CD4-positive, alpha-beta T cell (primary cell): ENCODE data around the gene PDE8A. TPM values are rescaled to one million over a fixed set of nuclear protein-coding genes. Genes with fewer than 3 reads are reported as not detected.

ENCODE experiments used
- ATAC-seq: fragments of 200-7000 bp; cut with Tn5 transposase; one replicate; pipeline ENCODE4 v1.10.0; 2022; ENCODE audit warnings: mild to moderate bottlenecking; ENCODE audit not compliant: poor library complexity
- CTCF ChIA-PET: fragments of 350-600 bp; sonication (Branson Sonifier 250); formaldehyde crosslinking; loops from one replicate; lab custom pipeline; 2021; ENCODE audit warnings: antibody characterized with exemption, inconsistent platforms; lab: Charles Lee
- POLR2A ChIA-PET: fragments of 350-600 bp; sonication (Branson Sonifier 250); formaldehyde crosslinking; loops from one replicate; lab custom pipeline; 2021; ENCODE audit warnings: antibody characterized with exemption, inconsistent platforms; lab: Charles Lee
- DNase-seq, 14 experiments: peaks; one replicate each; pipeline ENCODE4 v3.0.0-alpha.2; 2013 to 2020; ENCODE audit warnings: mixed read lengths in 2 of 14
- H3K27ac ChIP-seq, 2 donors: one replicate each; pipeline versions ENCODE4 v1.5.1 to v1.7.0; 2013; ENCODE audit warnings: low read length in 2 of 2, low read depth in 1 of 2, mild to moderate bottlenecking in 1 of 2
- H3K27me3 ChIP-seq, 2 experiments: 1 replicate in 1 of 2; 2 replicates in 1 of 2; pipeline versions ENCODE4 v1.6.1 to v1.7.0; 2013; ENCODE audit warnings: low read length in 2 of 2, control low read depth in 1 of 2, mild to moderate bottlenecking in 1 of 2, moderate library complexity in 1 of 2; ENCODE audit not compliant: insufficient read depth in 2 of 2, control insufficient read depth in 1 of 2
- H3K36me3 ChIP-seq: one replicate; pipeline ENCODE4 v1.6.1; 2013; ENCODE audit warnings: low read length, control low read depth; ENCODE audit not compliant: insufficient read depth
- H3K4me1 ChIP-seq: one replicate; pipeline ENCODE4 v1.6.1; 2013; ENCODE audit warnings: low read length, control low read depth; ENCODE audit not compliant: insufficient read depth
- H3K4me3 ChIP-seq: one replicate; pipeline ENCODE4 v1.5.1; 2013; ENCODE audit warnings: mild to moderate bottlenecking, low read length, moderate library complexity
- H3K9me3 ChIP-seq, 2 experiments: 1 replicate in 1 of 2; 2 replicates in 1 of 2; pipeline versions ENCODE4 v1.6.1 to v1.7.0; 2013; ENCODE audit warnings: low read length in 2 of 2, mild to moderate bottlenecking in 2 of 2, control low read depth in 1 of 2, moderate library complexity in 1 of 2; ENCODE audit not compliant: control insufficient read depth in 1 of 2, insufficient read depth in 1 of 2
- H3K27ac Mint-ChIP-seq: one replicate; pipeline ENCODE4 v1.8.0; 2020; ENCODE audit warnings: mixed read lengths
- H3K27me3 Mint-ChIP-seq: one replicate; pipeline ENCODE4 v1.8.0; 2021; ENCODE audit warnings: mixed read lengths
- H3K36me3 Mint-ChIP-seq: one replicate; pipeline ENCODE4 v1.8.0; 2021; ENCODE audit warnings: low read depth, mixed read lengths
- H3K4me1 Mint-ChIP-seq: one replicate; pipeline ENCODE4 v1.8.0; 2021; ENCODE audit warnings: low read depth, mixed read lengths
- H3K4me3 Mint-ChIP-seq: one replicate; pipeline ENCODE4 v1.8.0; 2020; ENCODE audit warnings: mild to moderate bottlenecking, mixed read lengths
- H3K9me3 Mint-ChIP-seq: one replicate; pipeline ENCODE4 v1.8.0; 2020; ENCODE audit warnings: mixed read lengths
- intact Hi-C, 2 experiments: fragments of 100-400 bp; cut with DNase I in 1 of 2; cut with micrococcal nuclease in 1 of 2; formaldehyde crosslinking; loops; one replicate each; pipeline versions ENCODE4 v1.15.1 to v1.9.0; 2023 to 2025; cut with DNase I, micrococcal nuclease
- total RNA-seq, 174 experiments: library from RNA in 2 of 174; stranded (reverse) in 2 of 174; gene quantifications; one replicate each; pipeline ENCODE4 v1.2.3 and lab custom pipeline; 2021 to 2026
- TF ChIP-seq, protein P1 (sequence below): fragments of 200-600 bp; IDR thresholded peaks from one replicate; pipeline ENCODE4 v1.8.0; 2022; ENCODE audit warnings: antibody characterized with exemption, mild to moderate bottlenecking

Gene PDE8A
- total RNA-seq, 2 experiments from 2014 or later, result 29.8 to 34.3 TPM

DNA sequence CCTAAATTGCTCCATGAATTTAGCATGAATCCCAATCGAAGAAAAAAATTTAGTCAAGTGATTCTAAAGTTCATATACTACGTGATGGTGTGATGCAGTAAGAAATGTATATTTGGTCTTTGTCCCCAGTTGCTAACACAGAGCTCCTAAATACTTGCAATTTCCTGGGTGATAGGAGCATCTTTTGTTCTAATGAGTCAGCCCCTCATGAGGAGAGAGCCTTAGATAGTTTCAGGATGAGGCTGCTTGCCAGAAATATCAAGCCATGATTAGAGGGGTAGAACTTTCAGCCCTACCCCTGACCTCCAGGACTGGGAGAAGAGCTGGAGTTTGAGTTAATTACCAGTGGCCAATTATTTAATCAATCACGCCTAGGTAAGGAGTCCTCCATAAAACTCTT is 170.2 kb downstream of the PDE8A start:
- no peak overlapping the region for H3K27ac ChIP-seq
- H3K4me3 ChIP-seq, result no peak overlapping the region
- TF ChIP-seq, protein P1, sequence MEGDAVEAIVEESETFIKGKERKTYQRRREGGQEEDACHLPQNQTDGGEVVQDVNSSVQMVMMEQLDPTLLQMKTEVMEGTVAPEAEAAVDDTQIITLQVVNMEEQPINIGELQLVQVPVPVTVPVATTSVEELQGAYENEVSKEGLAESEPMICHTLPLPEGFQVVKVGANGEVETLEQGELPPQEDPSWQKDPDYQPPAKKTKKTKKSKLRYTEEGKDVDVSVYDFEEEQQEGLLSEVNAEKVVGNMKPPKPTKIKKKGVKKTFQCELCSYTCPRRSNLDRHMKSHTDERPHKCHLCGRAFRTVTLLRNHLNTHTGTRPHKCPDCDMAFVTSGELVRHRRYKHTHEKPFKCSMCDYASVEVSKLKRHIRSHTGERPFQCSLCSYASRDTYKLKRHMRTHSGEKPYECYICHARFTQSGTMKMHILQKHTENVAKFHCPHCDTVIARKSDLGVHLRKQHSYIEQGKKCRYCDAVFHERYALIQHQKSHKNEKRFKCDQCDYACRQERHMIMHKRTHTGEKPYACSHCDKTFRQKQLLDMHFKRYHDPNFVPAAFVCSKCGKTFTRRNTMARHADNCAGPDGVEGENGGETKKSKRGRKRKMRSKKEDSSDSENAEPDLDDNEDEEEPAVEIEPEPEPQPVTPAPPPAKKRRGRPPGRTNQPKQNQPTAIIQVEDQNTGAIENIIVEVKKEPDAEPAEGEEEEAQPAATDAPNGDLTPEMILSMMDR, result no peak
- no peaks in the 10 kb centered on the region for H3K4me1 ChIP-seq
- Mint-ChIP-seq H3K4me1 (peaks cover 21% of the 10 kb centered on the region), H3K4me3 (no peak overlapping the region), H3K27ac (no peak overlapping the region), H3K27me3 (no peaks in the 10 kb centered on the region), H3K9me3 (peaks cover 2% of the 10 kb centered on the region), H3K36me3 (no peaks in the 10 kb centered on the region)
- no peak for ATAC-seq
- no peaks in the 10 kb centered on the region for H3K36me3 ChIP-seq
- CTCF ChIA-PET, result no interaction called here
- peaks cover 0 to 3% of the 10 kb centered on the region in 2 experiments for H3K9me3 ChIP-seq
- POLR2A ChIA-PET, result interaction anchor here (0.6 kb wide), 1 partner anchor 109 kb away, joined by 3 read pairs; no protein-coding TSS in a partner anchor
- intact Hi-C loops, result no loop called here
- DNase-seq, result no peak
- H3K27me3 ChIP-seq, result no peaks in the 10 kb centered on the region

DNA sequence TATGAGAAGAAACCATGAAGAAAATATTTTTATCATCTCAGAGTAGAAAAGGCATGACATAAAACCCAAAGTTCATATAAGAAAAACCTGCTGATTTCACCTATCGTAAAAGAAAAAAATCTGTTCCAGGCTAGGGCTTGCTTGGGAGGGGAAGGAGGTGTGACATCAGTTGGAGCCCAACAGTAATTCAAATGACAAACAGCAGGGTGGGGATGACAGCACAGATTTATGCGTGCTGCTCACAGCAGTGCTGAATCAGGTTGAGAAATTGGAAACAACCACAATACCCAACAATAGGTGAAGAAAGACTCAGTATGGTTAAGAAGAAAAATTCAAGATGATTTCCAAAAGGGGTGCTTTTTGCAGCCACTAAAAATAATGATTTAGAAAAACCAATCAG is 172.4 kb downstream of the PDE8A start:
- Mint-ChIP-seq H3K36me3 (no peaks in the 10 kb centered on the region), H3K27ac (no peak overlapping the region), H3K9me3 (peaks cover 2% of the 10 kb centered on the region), H3K4me1 (peaks cover 13% of the 10 kb centered on the region), H3K4me3 (no peak overlapping the region), H3K27me3 (no peaks in the 10 kb centered on the region)
- H3K4me1 ChIP-seq, result no peaks in the 10 kb centered on the region
- no peaks in the 10 kb centered on the region for H3K36me3 ChIP-seq
- DNase-seq (no peak), ATAC-seq (no peak)
- H3K9me3 ChIP-seq, result peaks cover 0 to 3% of the 10 kb centered on the region in 2 experiments
- TF ChIP-seq, protein P1, result no peak
- H3K27me3 ChIP-seq, result no peaks in the 10 kb centered on the region
- no peak overlapping the region for H3K27ac ChIP-seq
- intact Hi-C loops, result no loop called here
- POLR2A ChIA-PET, result no interaction called here
- CTCF ChIA-PET, result no interaction called here
- no peak overlapping the region for H3K4me3 ChIP-seq

DNA sequence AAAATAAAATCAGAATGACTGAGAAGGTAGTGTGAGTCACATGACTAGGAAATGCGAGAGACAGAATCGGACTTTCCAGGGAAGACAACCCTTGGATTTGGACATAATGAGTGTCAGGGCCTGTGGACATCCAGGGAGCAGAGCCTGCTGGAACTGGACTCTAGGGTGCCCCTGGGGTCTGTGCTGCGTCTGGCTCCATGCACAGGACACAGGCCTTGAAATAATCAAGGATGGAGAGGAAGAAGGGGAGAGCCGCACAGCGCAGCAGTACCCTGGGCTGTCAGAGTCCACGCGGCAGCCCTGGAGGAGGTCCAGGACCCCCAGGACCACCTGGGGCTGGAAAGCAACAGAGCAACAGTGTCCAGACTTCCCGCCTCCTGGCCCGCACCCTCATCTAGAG is 173.7 kb downstream of the PDE8A start:
- no peaks in the 10 kb centered on the region for H3K4me1 Mint-ChIP-seq
- H3K27me3 ChIP-seq, result no peaks in the 10 kb centered on the region
- ATAC-seq, result no peak
- ChIA-PET CTCF (no interaction called here), POLR2A (no interaction called here)
- no peak for DNase-seq
- TF ChIP-seq, protein P1, result no peak
- H3K36me3 Mint-ChIP-seq, result no peaks in the 10 kb centered on the region
- peaks cover 0 to 3% of the 10 kb centered on the region in 2 experiments for H3K9me3 ChIP-seq
- intact Hi-C loops, result no loop called here
- no peaks in the 10 kb centered on the region for H3K4me1 ChIP-seq
- H3K4me3 ChIP-seq, result no peak overlapping the region
- no peaks in the 10 kb centered on the region for H3K27me3 Mint-ChIP-seq
- no peak overlapping the region for H3K27ac ChIP-seq
- no peak overlapping the region for H3K4me3 Mint-ChIP-seq
- no peaks in the 10 kb centered on the region for H3K36me3 ChIP-seq
- H3K9me3 Mint-ChIP-seq, result peaks cover 2% of the 10 kb centered on the region
- H3K27ac Mint-ChIP-seq, result no peak overlapping the region
